Anterior cingulate cortex (tissue), 58 donors: ENCODE measurements around the gene ATOH8.
A peak's percentile ranks its signal among the peaks of the same experiment; 100 is the strongest.

ENCODE experiments used
- DNase-seq, 58 donors: peaks; one replicate each; lab custom pipeline; 2025; lab: John Stamatoyannopoulos, UW

Gene ATOH8

GRCh38 chr2:85750587-85751575 lies 2.9 kb upstream of the ATOH8 start:
- peak in 53 of 58 donors; percentile 20 to 77 (median 59) for DNase-seq

DNA sequence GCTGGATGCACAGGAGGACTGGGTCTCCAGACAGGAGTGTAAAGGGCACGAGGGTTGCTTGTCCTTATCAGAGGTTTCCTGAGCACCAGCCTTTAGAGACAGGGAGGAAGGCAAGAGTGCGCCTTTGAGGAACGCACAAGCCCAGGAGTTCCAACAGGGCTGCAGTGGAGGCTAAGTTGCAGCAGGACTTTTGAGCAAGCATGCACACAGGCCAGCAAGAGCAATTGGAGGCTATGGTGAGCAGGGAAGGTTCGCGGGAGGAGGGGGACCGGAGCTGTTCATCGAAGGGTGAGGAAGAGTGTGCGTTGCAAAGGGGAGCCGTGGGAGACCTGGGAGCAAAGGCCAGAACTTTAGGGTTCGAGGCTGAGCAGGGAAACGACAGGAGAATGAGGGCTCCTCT lies 2.2 kb upstream of the ATOH8 start:
- DNase-seq: no peak

DNA sequence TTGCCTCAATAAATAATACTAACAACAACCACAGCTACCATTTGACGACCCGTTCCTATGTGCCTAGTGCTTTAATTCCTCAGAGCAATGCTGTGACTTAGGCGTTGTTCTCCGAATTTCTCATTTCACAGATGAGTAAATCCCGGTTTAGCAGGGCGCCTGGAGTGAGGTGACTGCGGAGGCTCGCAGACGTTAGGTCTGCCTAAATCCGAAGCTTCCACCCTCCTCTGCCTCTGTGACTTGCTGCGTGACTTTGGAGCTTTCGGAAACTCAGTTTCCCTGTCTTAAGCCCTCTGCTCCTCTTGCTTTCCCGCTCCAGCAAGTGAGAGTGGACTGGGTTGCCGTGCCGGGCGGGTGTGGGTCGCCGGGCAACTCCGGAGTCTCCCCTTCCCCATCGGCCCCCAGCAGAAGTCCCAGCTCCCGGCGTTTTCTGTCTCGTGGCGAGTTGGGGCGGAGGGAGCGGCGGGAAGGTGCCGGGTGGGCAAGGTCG lies 711 bp upstream of the ATOH8 start:
- DNase-seq: no peak

- peak in 16 of 58 donors; percentile 8 to 52 (median 24) for DNase-seq
Measured at GRCh38 chr2:85754313-85755095, 713 bp downstream of the ATOH8 start.

GRCh38 chr2:85755122-85756027 lies 1.6 kb downstream of the ATOH8 start:
- DNase-seq: no peak

GRCh38 chr2:85756195-85756594 lies 2.4 kb downstream of the ATOH8 start:
- DNase-seq: no peak

GRCh38 chr2:85756822-85757435 lies 3.1 kb downstream of the ATOH8 start:
- DNase-seq: no peak

- no peak for DNase-seq
Measured at GRCh38 chr2:85757860-85758259, 4.1 kb downstream of the ATOH8 start.

DNA sequence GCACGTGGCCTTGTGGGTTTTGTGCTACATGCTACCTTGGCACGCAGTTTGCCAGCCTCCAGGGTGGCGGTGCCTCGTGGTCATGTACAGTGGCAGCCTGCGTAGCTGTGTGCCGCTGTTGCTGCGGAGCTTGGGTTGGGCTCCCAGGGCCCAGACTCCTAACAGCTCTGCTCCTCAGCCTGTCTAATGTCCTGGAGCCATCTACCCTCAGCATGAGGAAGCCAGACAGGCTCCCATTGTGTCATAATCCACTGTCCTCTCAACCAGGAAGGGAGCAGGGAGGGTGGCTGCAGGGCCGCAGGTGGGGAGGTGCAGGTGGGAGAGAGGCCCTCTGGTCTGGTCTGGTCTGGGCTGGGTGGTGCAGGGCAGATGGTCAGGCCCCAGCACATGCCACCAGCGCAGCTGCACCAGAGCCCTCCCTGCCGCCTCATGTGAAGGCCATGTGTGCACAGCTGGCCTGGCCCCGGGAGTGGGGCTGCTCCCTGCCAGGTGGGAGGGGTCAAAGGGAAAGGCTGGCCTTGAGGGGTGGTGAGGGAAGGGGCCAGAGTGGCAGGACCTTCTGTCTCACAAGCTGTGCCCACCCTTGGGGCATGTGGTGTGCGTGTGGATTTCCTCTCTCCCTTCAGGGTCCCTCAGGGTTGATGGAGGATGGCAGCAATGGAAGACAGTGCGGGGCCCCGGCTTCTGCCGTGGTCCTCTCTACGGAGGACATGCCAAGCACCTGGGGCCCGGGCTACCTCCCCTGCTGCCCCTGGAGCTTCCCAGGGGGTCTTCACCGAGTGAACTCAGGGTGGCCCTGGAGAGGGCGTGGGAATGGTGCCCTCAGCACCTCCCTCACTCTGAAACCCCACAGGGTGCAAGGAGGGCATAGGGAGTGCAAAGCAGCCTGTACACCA lies 4.8 kb downstream of the ATOH8 start:
- peak in 1 of 58 donors; percentile 16 for DNase-seq

DNA sequence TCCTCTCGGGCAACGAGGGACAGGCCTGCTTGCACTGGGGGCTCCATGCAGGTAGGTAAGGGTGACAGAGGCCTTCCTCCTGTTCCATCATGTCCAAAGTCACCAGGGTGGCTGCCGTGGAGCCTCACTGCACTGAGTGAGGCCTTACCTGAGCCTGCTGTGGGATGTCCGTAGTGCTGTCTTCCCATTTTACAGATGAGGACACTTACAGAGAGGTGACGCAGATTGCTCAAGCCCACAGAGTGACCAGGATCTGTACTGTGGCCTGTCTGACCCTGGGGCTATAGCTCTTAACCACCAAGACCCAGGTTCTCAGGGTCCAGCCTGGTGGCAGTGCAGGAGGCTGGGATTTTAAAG lies 5.4 kb downstream of the ATOH8 start:
- no peak for DNase-seq

GRCh38 chr2:85760371-85760770 lies 6.6 kb downstream of the ATOH8 start:
- DNase-seq: no peak

GRCh38 chr2:85760872-85761271 lies 7.1 kb downstream of the ATOH8 start:
- DNase-seq: no peak

DNA sequence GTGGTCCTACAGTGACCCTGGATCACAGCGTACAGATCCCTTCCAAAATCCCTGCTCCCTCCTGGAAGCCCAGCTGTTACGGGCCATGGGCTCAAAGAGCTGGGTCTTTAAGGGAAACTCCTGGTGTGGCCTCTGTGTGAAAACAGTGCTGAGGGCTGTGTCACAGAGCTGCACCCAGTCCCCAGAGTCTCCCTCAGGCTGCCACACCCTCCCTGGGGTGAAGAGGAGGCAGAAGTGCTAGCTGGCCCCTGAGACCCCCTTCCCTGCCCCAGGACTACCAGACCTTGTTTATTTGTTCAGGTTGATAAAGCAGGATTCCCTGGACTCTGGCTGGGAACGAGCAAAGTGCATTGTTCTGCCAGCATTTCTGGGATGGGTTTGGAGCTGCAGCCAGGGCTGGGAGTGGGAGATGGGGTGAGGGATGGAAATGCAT lies 7.7 kb downstream of the ATOH8 start:
- no peak for DNase-seq

DNA sequence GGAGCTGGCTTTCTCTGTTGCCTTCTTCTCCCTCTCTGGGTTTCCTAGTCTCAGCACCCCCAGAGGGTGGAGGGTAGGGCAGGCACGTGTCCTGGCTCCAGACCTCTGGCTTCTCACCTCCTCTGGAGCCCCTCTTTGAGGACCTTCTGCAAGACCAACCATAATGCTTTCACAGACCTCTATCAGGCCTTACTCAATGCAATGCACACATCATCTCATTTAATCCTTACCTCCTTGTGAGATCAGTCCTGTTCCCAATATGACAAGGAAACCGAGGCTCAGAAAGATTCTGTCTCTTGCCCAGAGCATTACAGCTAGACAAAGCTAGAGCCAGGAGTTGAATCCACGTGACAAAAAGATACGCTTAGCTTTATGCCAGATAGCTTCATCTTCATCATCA lies 8.2 kb downstream of the ATOH8 start:
- no peak for DNase-seq

GRCh38 chr2:85763132-85763531 lies 9.3 kb downstream of the ATOH8 start:
- no peak for DNase-seq

DNA sequence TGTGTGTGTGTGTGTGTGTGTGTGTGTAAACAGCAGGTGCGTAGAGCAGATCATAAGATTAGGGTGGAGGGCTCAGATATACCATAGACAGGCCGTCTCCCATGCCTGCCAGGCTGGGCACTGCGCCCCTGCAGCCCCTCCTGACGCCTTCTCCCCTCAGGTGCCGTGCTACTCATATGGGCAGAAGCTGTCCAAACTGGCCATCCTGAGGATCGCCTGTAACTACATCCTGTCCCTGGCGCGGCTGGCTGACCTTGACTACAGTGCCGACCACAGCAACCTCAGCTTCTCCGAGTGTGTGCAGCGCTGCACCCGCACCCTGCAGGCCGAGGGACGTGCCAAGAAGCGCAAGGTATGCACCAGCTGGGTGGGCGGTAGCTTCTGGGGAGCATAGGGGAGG lies 10.0 kb downstream of the ATOH8 start:
- DNase-seq: no peak

DNA sequence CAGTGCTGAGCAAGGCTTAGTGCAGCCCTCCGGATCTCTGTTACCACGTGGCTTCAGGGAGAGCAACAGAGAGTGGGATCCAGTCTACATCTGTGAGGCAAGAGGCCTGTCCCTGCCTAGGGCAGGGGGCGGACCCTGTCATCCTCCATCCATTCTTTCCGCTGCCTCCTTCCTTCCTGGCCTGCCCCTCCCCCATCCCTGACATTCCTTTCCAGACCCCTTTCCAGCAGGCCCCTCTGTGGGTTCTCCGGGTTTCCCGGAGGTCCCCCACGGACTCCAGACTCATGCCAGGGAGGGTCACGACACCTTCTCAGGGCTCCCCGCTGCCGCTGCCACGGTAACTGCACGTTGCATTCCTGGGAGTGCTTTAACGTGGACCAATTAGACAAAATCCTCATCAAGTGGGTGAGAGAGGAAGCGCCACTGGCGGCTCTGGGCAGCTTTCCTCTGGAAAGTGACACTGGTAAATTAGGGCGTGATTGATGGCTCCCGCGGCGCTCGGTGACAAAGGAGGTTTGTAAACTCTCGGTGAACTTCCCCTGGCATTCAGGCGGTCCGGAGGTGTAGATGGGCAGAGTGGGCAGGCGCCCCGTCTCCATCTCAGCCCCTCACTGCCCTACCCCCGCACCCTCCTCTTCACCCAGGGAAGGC lies 11.4 kb downstream of the ATOH8 start:
- DNase-seq: peak in 5 of 58 donors; percentile 12 to 51 (median 17)

- no peak for DNase-seq
Measured at GRCh38 chr2:85766229-85766628, 12.4 kb downstream of the ATOH8 start.
